Body of pancreas (tissue), 4 donors: ENCODE data around the gene FAM13A.

ENCODE experiments used
- POLR2A ChIP-seq, 3 donors: fragments of 450-650 bp; IDR thresholded peaks; one replicate each; pipeline ENCODE4 v1.6.1; 2016; ENCODE audit warnings: antibody characterized with exemption in 3 of 3, mild to moderate bottlenecking in 2 of 3
- TF ChIP-seq, protein P1 (sequence below), 7 experiments: fragments of 450-650 bp in 4 of 7; fragments of 200-600 bp in 3 of 7; sonication (generic) in 3 of 7; IDR thresholded peaks; one replicate each; pipeline ENCODE4 v1.5.1; 2016 to 2019; ENCODE audit warnings: antibody characterized with exemption in 7 of 7

DNA sequence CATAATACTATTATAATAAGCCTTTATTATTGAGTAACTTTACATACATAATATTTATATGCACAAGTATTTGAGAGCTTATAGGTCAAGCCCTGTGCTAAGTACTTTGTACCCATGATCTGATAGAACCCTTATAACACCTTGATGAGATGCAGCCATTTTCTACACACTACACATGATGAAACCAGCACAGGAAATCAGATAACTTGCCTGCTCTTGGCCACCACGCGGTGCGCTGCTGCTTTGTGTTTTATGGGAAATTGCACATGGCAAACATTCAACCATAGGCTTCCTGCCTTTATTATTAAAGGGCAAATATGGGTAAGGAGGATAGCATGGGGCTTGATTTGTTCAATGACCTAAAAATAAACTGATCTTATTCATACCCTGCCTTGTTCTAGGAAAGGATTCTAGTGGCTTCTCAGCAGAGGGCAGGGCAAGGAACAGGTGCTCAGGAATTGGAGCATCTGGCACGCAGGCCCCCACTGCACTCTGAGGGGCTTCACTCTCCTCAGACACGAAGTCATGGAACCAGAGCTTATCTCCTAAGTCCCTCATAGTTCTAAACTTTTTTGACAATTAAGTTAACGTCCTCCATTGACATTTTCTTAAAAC lies 327.7 kb downstream of the FAM13A start:
- TF ChIP-seq, protein P1, sequence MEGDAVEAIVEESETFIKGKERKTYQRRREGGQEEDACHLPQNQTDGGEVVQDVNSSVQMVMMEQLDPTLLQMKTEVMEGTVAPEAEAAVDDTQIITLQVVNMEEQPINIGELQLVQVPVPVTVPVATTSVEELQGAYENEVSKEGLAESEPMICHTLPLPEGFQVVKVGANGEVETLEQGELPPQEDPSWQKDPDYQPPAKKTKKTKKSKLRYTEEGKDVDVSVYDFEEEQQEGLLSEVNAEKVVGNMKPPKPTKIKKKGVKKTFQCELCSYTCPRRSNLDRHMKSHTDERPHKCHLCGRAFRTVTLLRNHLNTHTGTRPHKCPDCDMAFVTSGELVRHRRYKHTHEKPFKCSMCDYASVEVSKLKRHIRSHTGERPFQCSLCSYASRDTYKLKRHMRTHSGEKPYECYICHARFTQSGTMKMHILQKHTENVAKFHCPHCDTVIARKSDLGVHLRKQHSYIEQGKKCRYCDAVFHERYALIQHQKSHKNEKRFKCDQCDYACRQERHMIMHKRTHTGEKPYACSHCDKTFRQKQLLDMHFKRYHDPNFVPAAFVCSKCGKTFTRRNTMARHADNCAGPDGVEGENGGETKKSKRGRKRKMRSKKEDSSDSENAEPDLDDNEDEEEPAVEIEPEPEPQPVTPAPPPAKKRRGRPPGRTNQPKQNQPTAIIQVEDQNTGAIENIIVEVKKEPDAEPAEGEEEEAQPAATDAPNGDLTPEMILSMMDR (IDR thresholded peaks at IDR 0.05): no peak
- TF ChIP-seq POLR2A (IDR thresholded peaks at IDR 0.05): no peak
